Peyer's patch (tissue), 4 donors: Measurements from ENCODE around the gene B3GAT1.

Experiments
- POLR2A ChIP-seq, 2 donors: fragments of 450-650 bp; IDR thresholded peaks; one replicate each; pipeline ENCODE4 v1.5.1; 2017; ENCODE audit warnings: antibody characterized with exemption in 2 of 2, mild to moderate bottlenecking in 2 of 2, moderate library complexity in 2 of 2
- TF ChIP-seq, protein P1 (sequence below), 6 experiments: fragments of 450-650 bp in 4 of 6; fragments of 200-600 bp in 2 of 6; sonication (generic) in 1 of 6; IDR thresholded peaks; one replicate each; pipeline ENCODE4 v1.5.1; 2017 to 2019; ENCODE audit warnings: antibody characterized with exemption in 6 of 6, mild to moderate bottlenecking in 3 of 6, moderate library complexity in 1 of 6

DNA sequence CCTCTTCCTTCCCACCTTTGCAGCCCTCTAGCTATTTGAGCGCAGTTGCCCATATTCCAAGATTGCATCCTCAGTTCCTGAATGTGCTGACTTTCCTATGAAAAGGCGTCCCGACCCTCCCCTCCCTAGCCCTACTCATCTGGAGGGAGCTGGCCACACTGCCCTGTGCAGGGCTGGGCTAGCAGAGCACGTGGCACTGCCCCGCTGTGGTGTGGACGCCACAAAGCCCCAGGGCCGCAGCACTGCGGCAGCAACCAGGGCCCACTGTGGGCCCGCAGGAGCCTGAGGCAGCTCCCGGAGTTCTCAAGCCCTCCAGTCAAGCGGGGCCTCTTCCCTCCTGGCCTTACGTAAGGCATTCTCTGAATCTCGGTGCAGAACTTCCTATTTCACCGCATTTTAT is 27.6 kb downstream of the B3GAT1 start:
- no peak for TF ChIP-seq POLR2A (IDR thresholded peaks at IDR 0.05)
- TF ChIP-seq, protein P1, sequence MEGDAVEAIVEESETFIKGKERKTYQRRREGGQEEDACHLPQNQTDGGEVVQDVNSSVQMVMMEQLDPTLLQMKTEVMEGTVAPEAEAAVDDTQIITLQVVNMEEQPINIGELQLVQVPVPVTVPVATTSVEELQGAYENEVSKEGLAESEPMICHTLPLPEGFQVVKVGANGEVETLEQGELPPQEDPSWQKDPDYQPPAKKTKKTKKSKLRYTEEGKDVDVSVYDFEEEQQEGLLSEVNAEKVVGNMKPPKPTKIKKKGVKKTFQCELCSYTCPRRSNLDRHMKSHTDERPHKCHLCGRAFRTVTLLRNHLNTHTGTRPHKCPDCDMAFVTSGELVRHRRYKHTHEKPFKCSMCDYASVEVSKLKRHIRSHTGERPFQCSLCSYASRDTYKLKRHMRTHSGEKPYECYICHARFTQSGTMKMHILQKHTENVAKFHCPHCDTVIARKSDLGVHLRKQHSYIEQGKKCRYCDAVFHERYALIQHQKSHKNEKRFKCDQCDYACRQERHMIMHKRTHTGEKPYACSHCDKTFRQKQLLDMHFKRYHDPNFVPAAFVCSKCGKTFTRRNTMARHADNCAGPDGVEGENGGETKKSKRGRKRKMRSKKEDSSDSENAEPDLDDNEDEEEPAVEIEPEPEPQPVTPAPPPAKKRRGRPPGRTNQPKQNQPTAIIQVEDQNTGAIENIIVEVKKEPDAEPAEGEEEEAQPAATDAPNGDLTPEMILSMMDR (IDR thresholded peaks at IDR 0.05) = no peak
